PC-3 (cell line): ENCODE measurements around the gene SLC36A3. TPM values are rescaled to one million over a fixed set of nuclear protein-coding genes. Genes with fewer than 3 reads are reported as not detected.
A peak's percentile ranks its signal among the peaks of the same experiment; 100 is the strongest.

Experiments
- ATAC-seq: fragments of 200-7000 bp; cut with Tn5 transposase; 2 replicates; pipeline ENCODE4 v1.9.1; 2020; ENCODE audit warnings: mild to moderate bottlenecking, moderate library complexity
- BruUV-seq: library from RNA; stranded (reverse); fragments of 400-500 nt; replicated peaks from 2 replicates; lab custom pipeline; 2021; lab: Mats Ljungman, UMichigan
- CTCF ChIA-PET: fragments of 300-600 bp; sonication (Branson Sonifier 250); formaldehyde crosslinking; loops from one replicate; lab custom pipeline; 2022; ENCODE audit warnings: antibody characterized with exemption; lab: Charles Lee
- POLR2A ChIA-PET: fragments of 300-600 bp; sonication (Branson Sonifier 250); formaldehyde crosslinking; loops from one replicate; lab custom pipeline; 2022; ENCODE audit warnings: antibody characterized with exemption; ENCODE audit not compliant: unreplicated experiment; lab: Charles Lee
- DNase-seq: peaks from one replicate; pipeline ENCODE4 v3.0.0-alpha.2; 2015
- H2AFZ ChIP-seq: fragments of 300-600 bp; sonication (generic); 2 replicates; pipeline ENCODE4 v1.6.0; 2016; ENCODE audit warnings: antibody characterized with exemption, low read length
- H3F3A ChIP-seq: fragments of 300-600 bp; sonication (generic); one replicate; pipeline ENCODE4 v1.6.0; 2017; ENCODE audit warnings: antibody characterized with exemption, low read length, control low read depth, mild to moderate bottlenecking; ENCODE audit not compliant: unreplicated experiment
- H3K27ac ChIP-seq: fragments of 300-600 bp; sonication (generic); 2 replicates; pipeline ENCODE4 v1.5.1; 2016; ENCODE audit warnings: mild to moderate bottlenecking, low read length
- H3K27me3 ChIP-seq: fragments of 300-600 bp; sonication (generic); 2 replicates; pipeline ENCODE4 v1.6.1; 2016; ENCODE audit warnings: low read length, mixed read lengths
- H3K36me3 ChIP-seq: fragments of 300-600 bp; sonication (generic); 2 replicates; pipeline ENCODE4 v1.6.1; 2016; ENCODE audit warnings: low read depth, mixed run types, low read length, mixed read lengths
- H3K4me1 ChIP-seq: fragments of 300-600 bp; sonication (generic); 2 replicates; pipeline ENCODE4 v1.5.1; 2016; ENCODE audit warnings: low read length; ENCODE audit not compliant: insufficient read depth
- H3K4me2 ChIP-seq: fragments of 300-600 bp; sonication (generic); 2 replicates; pipeline ENCODE4 v1.6.0; 2016; ENCODE audit warnings: low read length
- H3K4me3 ChIP-seq: fragments of 300-600 bp; sonication (generic); 2 replicates; pipeline ENCODE4 v1.5.1; 2016; ENCODE audit warnings: mild to moderate bottlenecking, low read length, mixed read lengths
- H3K79me2 ChIP-seq: fragments of 300-600 bp; sonication (generic); 2 replicates; pipeline ENCODE4 v1.6.1; 2017; ENCODE audit warnings: low read length, mixed read lengths
- H3K9ac ChIP-seq: fragments of 300-600 bp; sonication (generic); 2 replicates; pipeline ENCODE4 v1.6.0; 2016; ENCODE audit warnings: mild to moderate bottlenecking, low read length
- H3K9me2 ChIP-seq: fragments of 300-600 bp; sonication (generic); replicated peaks from 2 replicates; pipeline ENCODE4 v1.6.1; 2016; ENCODE audit warnings: mixed run types, low read length, mixed read lengths
- H3K9me3 ChIP-seq: fragments of 300-600 bp; sonication (generic); 2 replicates; pipeline ENCODE4 v1.6.1; 2016; ENCODE audit warnings: low read length, mixed read lengths
- H4K20me1 ChIP-seq: fragments of 300-600 bp; sonication (generic); 2 replicates; pipeline ENCODE4 v1.6.1; 2016; ENCODE audit warnings: low read length, mixed read lengths
- EZH2 ChIP-seq: fragments of 300-600 bp; sonication (generic); IDR thresholded peaks from one replicate; pipeline ENCODE4 v1.6.1; 2017; ENCODE audit warnings: antibody characterized with exemption, mild to moderate bottlenecking, low read length; ENCODE audit not compliant: unreplicated experiment
- EZH2phosphoT487 ChIP-seq: fragments of 300-600 bp; sonication (generic); IDR thresholded peaks from 2 replicates; pipeline ENCODE4 v1.6.1; 2018; ENCODE audit warnings: mild to moderate bottlenecking, antibody characterized with exemption, low read length, borderline replicate concordance
- intact Hi-C: fragments of 100-400 bp; cut with micrococcal nuclease; formaldehyde crosslinking; loops from 2 replicates; pipeline ENCODE4 v1.9.0; 2023
- total RNA-seq: library from RNA; depleted of rRNA; stranded (reverse); fragments of >200 nt; gene quantifications from 2 replicates; pipeline ENCODE4 v1.2.3, GENCODE V29; 2014
- TF ChIP-seq, protein P1 (sequence below): fragments of 300-600 bp; sonication (generic); conservative IDR thresholded peaks from 2 replicates; pipeline ENCODE4 v1.5.1; 2017; ENCODE audit warnings: antibody characterized with exemption, low read depth, mild to moderate bottlenecking, low read length

SLC36A3 gene
- total RNA-seq, 1 experiment from 2014 or later, result not detected

DNA sequence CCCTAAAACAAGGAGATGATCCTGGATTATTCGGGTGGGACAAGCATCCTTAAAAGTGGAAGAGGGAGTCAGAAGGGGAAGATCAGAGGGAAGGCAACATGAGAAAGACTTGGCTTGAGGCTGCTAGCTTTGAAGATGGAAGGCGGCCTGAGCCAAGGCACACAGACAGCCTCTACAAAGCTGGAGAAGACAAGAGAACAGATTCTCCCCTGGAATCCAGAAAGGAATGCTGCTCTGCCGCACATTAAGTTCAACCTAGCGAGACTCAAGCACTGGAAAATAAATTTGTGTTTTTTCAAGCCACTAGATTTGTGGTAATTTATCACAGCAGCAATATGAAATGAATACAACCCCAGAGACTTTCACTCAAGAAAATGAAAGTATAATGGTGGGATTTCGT is 17.9 kb downstream of the SLC36A3 start:
- POLR2A ChIA-PET, result no interaction called here
- no peak for TF ChIP-seq EZH2phosphoT487
- no peak for TF ChIP-seq EZH2
- TF ChIP-seq, protein P1, sequence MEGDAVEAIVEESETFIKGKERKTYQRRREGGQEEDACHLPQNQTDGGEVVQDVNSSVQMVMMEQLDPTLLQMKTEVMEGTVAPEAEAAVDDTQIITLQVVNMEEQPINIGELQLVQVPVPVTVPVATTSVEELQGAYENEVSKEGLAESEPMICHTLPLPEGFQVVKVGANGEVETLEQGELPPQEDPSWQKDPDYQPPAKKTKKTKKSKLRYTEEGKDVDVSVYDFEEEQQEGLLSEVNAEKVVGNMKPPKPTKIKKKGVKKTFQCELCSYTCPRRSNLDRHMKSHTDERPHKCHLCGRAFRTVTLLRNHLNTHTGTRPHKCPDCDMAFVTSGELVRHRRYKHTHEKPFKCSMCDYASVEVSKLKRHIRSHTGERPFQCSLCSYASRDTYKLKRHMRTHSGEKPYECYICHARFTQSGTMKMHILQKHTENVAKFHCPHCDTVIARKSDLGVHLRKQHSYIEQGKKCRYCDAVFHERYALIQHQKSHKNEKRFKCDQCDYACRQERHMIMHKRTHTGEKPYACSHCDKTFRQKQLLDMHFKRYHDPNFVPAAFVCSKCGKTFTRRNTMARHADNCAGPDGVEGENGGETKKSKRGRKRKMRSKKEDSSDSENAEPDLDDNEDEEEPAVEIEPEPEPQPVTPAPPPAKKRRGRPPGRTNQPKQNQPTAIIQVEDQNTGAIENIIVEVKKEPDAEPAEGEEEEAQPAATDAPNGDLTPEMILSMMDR, result no peak
- CTCF ChIA-PET, result no interaction called here
- H3K27ac ChIP-seq, result no peak overlapping the region
- BruUV-seq, result no TSS peak
- peaks cover 13% of the 10 kb centered on the region for H3K4me1 ChIP-seq
- H3K4me3 ChIP-seq, result no peak overlapping the region
- H3K79me2 ChIP-seq, result no peaks in the 10 kb centered on the region
- no peaks in the 10 kb centered on the region for H3K27me3 ChIP-seq
- no peak overlapping the region for H3K9ac ChIP-seq
- no peak for ATAC-seq
- H2AFZ ChIP-seq, result no peak overlapping the region
- no peaks in the 10 kb centered on the region for H3K9me3 ChIP-seq
- H3K4me2 ChIP-seq, result no peak overlapping the region
- no peaks in the 10 kb centered on the region for H3K36me3 ChIP-seq
- intact Hi-C loops, result no loop called here
- no peak for DNase-seq
- no peaks in the 10 kb centered on the region for H4K20me1 ChIP-seq
- H3K9me2 ChIP-seq, result no peaks in the 10 kb centered on the region
- no peaks in the 10 kb centered on the region for H3F3A ChIP-seq

DNA sequence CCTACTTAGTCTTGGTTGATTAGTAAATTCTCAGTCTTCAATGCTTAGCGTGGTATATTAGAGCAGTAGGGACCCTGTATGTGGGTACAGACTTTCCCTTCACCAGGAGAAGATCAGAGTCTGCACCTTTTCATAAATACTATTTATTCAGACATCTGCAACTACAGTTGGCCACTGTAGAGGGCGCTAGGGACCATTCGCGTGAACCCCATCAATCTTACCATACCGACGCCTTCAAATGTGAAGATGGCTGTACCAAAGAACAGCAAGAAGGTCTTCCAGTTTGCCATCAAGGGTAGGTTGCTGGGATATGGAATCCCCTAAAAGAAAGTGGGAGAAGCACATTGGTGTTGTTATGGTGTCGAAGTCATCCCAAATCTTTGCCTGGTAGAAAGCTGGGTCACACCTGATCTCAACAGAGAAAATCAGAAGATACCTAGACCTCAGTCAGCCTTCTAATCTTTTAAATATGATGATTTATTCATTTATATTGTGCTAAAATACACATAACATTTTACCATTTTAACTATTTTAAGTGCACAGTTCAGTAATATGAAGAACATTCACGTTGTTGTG is 19.1 kb downstream of the SLC36A3 start:
- H3K4me3 ChIP-seq, result no peak overlapping the region
- no peak overlapping the region for H3K9ac ChIP-seq
- no peak for TF ChIP-seq EZH2phosphoT487
- TF ChIP-seq, protein P1, result peak; percentile 49
- no peak overlapping the region for H2AFZ ChIP-seq
- BruUV-seq, result no TSS peak
- ChIA-PET POLR2A (no interaction called here), CTCF (no interaction called here)
- intact Hi-C loops, result no loop called here
- no peaks in the 10 kb centered on the region for H3K79me2 ChIP-seq
- no peak overlapping the region for H3K4me2 ChIP-seq
- no peaks in the 10 kb centered on the region for H3K9me3 ChIP-seq
- no peaks in the 10 kb centered on the region for H3F3A ChIP-seq
- ATAC-seq, result no peak
- H3K27me3 ChIP-seq, result no peaks in the 10 kb centered on the region
- H3K27ac ChIP-seq, result no peak overlapping the region
- DNase-seq, result no peak
- no peaks in the 10 kb centered on the region for H4K20me1 ChIP-seq
- no peaks in the 10 kb centered on the region for H3K36me3 ChIP-seq
- H3K9me2 ChIP-seq, result no peaks in the 10 kb centered on the region
- H3K4me1 ChIP-seq, result peaks cover 13% of the 10 kb centered on the region

DNA sequence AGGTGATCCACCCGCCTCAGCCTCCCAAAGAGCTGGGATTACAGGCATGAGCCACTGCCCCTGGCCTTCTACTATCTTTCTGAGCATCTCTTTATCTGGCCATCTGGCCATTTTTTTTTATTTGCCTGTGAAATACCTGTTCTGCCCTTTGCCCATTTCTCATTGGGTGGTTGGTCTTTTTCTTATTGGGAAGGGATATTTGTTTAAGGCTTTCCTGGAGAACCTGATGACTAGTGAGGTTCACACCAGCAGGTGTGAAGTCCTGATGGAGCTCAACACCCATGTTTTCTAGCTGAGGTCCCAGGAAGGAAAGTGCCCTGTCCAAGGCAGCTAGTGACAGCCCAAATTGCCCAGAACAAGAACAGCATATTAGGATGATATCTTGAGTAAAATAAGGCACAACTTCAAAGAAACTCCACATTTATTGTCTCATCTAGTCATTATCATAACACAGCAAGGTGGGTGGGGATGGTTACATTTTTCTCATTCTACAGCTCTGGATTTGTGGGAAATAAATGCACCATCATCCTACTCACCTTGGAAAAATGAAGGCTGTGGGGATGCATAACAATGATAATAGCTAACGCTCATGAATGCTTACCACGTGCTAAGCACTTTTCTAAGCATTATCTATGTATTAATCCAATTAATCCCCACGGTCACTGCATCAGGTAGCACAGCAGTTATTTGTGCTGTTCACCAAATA is 20.3 kb downstream of the SLC36A3 start:
- no peak overlapping the region for H3K4me2 ChIP-seq
- BruUV-seq, result no TSS peak
- ATAC-seq, result no peak
- H3K27me3 ChIP-seq, result no peaks in the 10 kb centered on the region
- intact Hi-C loops, result no loop called here
- H3F3A ChIP-seq, result no peaks in the 10 kb centered on the region
- H2AFZ ChIP-seq, result no peak overlapping the region
- no peaks in the 10 kb centered on the region for H3K36me3 ChIP-seq
- TF ChIP-seq EZH2 (no peak), EZH2phosphoT487 (no peak)
- TF ChIP-seq, protein P1, result no peak
- CTCF ChIA-PET, result no interaction called here
- H3K4me1 ChIP-seq, result peaks cover 13% of the 10 kb centered on the region
- no peaks in the 10 kb centered on the region for H4K20me1 ChIP-seq
- DNase-seq, result no peak
- POLR2A ChIA-PET, result interaction anchor here (0.6 kb wide), 1 partner anchor 209 kb away, joined by 3 read pairs; no protein-coding TSS in a partner anchor
- no peak overlapping the region for H3K9ac ChIP-seq
- H3K9me3 ChIP-seq, result no peaks in the 10 kb centered on the region
- no peaks in the 10 kb centered on the region for H3K79me2 ChIP-seq
- H3K4me3 ChIP-seq, result no peak overlapping the region
- no peak overlapping the region for H3K27ac ChIP-seq
- no peaks in the 10 kb centered on the region for H3K9me2 ChIP-seq
